GM12878 (cell line): Measurements from ENCODE around the gene TBXA2R.

Experiments
- ATF3 ChIP-seq: IDR thresholded peaks from 2 replicates; pipeline ENCODE4 v1.6.1; 2011; ENCODE audit warnings: low read depth, mild to moderate bottlenecking, low read length, moderate library complexity, borderline replicate concordance; ENCODE audit errors: extremely low read depth
- CTCF ChIP-seq, 3 experiments: IDR thresholded peaks in 2 of 3; conservative IDR thresholded peaks in 1 of 3; 2 replicates each; pipeline ENCODE4 v1.5.1; 2011; ENCODE audit warnings: low read depth in 3 of 3, low read length in 3 of 3, mild to moderate bottlenecking in 3 of 3, control low read depth in 2 of 3, moderate library complexity in 2 of 3, inconsistent platforms in 1 of 3, mixed read lengths in 1 of 3; ENCODE audit not compliant: control insufficient read depth in 2 of 3, insufficient read depth in 1 of 3; ENCODE audit errors: extremely low read depth in 1 of 3
- E2F4 ChIP-seq: IDR thresholded peaks from 2 replicates; pipeline ENCODE4 v1.6.1; 2012; ENCODE audit warnings: low read depth, low read length, improper control_type of control experiment
- FOS ChIP-seq: IDR thresholded peaks from 3 replicates; pipeline ENCODE4 v1.6.1; 2011; ENCODE audit warnings: borderline replicate concordance; ENCODE audit not compliant: insufficient read length; ENCODE audit errors: extremely low read depth
- JUND ChIP-seq: IDR thresholded peaks from 2 replicates; pipeline ENCODE4 v1.6.1; 2012; ENCODE audit warnings: low read depth, mild to moderate bottlenecking, low read length, improper control_type of control experiment, moderate library complexity
- POLR2AphosphoS5 ChIP-seq: IDR thresholded peaks from 2 replicates; pipeline ENCODE4 v1.6.1; 2011; ENCODE audit warnings: mild to moderate bottlenecking, low read length, inconsistent platforms
- SRF ChIP-seq, 2 experiments: IDR thresholded peaks; 2 replicates each; pipeline ENCODE4 v1.6.1; 2011; ENCODE audit warnings: low read depth in 2 of 2, low read length in 2 of 2, mild to moderate bottlenecking in 1 of 2, moderate library complexity in 1 of 2

- no peak for TF ChIP-seq JUND
- no peak for TF ChIP-seq CTCF (IDR thresholded peaks at IDR 0.05 in 2 of 3, conservative IDR thresholded peaks at IDR 0.05 in 1 of 3; ENCODE audit: control insufficient read depth in 2 of 3, extremely low read depth in 1 of 3, insufficient read depth in 1 of 3, low read depth in 3 of 3, low read length in 3 of 3)
- TF ChIP-seq ATF3: no peak
- TF ChIP-seq SRF (IDR thresholded peaks at IDR 0.05; ENCODE audit: low read depth in 2 of 2, low read length in 2 of 2): no peak
- TF ChIP-seq E2F4: no peak
- TF ChIP-seq FOS: no peak
- no peak for TF ChIP-seq POLR2AphosphoS5
Observed at GRCh38 chr19:3554254-3555083, 52.2 kb downstream of the TBXA2R start.
